GM13977 (cell line): ENCODE results near the gene PIP5K1C.

Experiments used
- DNase-seq: peaks from one replicate; pipeline ENCODE4 v3.0.0; 2012; ENCODE audit warnings: low spot score
- in situ Hi-C: fragments of 300-500 bp; cut with MboI; formaldehyde crosslinking; loops from one replicate; pipeline ENCODE4 v1.12.0; 2022; ENCODE audit warnings: low sequenced_read_pairs, low pct_unique_long_range_greater_than_20kb, mixed read lengths, inconsistent platforms; ENCODE audit not compliant: unreplicated experiment
- TF ChIP-seq, protein P1 (sequence below): IDR thresholded peaks from 2 replicates; pipeline ENCODE4 v1.5.1; 2012; ENCODE audit warnings: mild to moderate bottlenecking, control low read depth; ENCODE audit not compliant: insufficient read depth; ENCODE audit errors: extremely low read depth, missing control alignments

The PIP5K1C gene

DNA sequence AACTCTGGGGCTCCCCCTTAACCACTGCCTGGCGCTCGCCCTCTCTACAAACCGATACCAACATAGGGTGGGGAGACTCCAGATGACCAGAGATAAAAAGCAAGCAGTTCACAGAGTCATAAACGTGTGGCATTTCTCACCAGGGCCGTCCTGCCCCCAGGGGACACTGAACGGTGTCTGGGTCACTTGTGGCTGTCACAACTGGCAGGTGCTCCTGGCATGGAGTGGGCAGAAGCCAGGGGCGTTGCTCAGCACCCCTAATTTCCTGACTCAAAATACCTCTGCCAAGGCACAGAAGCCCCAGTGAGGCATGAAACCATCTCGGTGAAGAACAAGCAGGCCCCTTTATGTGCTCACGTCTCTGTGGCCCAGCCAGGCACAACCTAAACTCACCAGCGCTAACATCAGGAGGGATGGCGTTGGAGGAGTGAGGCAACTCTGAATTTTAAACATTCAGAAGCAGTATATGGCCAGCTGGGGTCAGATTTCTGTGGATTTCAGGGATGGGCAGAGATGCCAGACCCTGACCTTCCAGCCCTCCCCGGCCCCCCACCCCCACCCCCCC lies 1.8 kb downstream of the PIP5K1C start:
- TF ChIP-seq, protein P1, sequence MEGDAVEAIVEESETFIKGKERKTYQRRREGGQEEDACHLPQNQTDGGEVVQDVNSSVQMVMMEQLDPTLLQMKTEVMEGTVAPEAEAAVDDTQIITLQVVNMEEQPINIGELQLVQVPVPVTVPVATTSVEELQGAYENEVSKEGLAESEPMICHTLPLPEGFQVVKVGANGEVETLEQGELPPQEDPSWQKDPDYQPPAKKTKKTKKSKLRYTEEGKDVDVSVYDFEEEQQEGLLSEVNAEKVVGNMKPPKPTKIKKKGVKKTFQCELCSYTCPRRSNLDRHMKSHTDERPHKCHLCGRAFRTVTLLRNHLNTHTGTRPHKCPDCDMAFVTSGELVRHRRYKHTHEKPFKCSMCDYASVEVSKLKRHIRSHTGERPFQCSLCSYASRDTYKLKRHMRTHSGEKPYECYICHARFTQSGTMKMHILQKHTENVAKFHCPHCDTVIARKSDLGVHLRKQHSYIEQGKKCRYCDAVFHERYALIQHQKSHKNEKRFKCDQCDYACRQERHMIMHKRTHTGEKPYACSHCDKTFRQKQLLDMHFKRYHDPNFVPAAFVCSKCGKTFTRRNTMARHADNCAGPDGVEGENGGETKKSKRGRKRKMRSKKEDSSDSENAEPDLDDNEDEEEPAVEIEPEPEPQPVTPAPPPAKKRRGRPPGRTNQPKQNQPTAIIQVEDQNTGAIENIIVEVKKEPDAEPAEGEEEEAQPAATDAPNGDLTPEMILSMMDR, result no peak

DNA sequence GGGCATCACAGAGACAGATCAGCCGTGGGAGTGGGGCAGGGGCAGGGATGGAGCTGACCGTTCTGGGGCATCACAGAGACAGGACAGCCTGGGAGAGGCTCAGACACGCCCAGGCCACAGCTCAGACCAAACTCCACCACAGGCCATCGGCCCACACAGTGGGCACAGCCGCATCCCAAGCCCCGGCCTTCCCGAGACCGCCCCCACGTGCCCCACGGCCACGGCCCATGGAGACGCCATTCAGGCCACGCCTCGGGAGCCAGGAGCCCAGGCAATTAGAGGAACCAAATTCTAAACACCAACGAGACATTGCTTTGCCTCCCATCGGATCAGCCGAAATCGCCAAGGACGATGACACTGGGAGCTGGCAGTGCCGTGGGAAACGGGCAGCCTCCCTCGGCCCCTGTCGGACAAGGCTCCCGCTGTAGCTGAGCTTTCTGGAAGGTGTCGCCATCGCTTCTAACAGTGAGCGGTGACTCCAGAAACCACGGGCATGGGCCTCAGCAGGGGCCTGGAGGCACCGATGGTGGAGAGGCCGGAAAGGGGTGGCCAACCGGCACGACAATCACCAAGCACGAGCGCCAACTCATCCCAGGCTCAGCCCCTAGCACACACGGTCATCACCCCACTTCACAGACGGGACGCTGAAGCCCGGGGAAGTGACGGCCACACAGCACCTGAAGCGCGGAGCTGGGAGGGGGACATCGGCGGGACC lies 2.4 kb downstream of the PIP5K1C start:
- TF ChIP-seq, protein P1, result no peak
- DNase-seq, result no peak
- in situ Hi-C loops, result no loop called here

More for the DNA sequence above, 1.8 kb downstream of the PIP5K1C start:
- peak; percentile 73 for DNase-seq
- in situ Hi-C loops, result no loop called here

DNA sequence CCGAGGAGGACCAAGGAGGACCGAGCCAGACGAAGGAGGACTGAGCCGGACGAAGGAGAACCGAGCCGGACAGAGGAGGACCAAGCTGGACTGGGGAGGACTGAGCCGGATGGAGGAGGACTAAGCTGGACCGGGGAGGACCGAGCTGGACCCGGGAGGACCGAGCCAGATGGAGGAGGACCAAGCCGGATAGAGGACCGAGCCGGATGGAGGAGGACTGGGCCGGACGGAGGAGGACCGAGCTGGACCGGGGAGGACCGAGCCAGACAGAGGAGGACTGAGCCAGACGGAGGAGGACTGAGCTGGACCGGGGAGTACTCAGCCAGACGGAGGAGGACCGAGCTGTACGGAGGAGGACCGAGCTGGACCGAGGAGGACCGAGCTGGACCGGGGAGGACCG lies 3.2 kb downstream of the PIP5K1C start:
- in situ Hi-C loops, result no loop called here
- no peak for DNase-seq
- TF ChIP-seq, protein P1, result no peak

- TF ChIP-seq, protein P1, result no peak
- in situ Hi-C loops, result no loop called here
- DNase-seq, result no peak
Measured at GRCh38 chr19:3696660-3696995, 3.6 kb downstream of the PIP5K1C start.

DNA sequence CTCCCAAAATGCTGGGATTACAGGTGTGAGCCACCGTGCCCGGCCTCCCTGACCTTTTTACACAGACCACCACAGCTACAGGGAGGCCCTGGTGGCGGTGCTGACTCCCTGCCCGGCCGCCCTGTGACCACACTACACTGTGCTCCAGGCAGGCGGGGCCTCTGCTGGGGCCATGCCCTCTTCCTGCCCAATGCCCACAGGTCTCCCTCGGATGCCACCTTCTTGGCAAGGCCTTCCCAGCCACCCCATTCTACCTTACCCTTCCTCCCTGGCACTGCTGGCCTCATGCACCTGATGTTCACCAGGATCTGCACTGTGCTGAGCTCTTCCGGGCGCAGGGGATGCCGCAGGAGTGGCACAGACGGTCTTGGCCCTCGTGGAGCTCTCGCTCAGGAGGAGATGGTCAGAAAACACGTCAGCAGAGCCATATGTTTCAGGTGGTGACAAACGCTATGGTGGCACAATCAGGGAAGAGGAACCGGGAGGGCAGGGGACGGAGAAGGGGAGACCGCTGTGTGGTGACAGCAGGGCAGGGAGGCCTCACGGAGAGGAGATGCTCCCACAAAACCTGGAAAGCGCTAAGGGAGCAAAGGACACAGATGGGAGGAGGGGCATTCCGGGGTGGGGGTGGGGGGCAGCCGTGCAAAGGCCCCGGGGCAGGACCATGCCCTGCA lies 4.1 kb downstream of the PIP5K1C start:
- TF ChIP-seq, protein P1, result no peak
- no peak for DNase-seq
- in situ Hi-C loops, result no loop called here

GRCh38 chr19:3695124-3695733 lies 5.0 kb downstream of the PIP5K1C start:
- TF ChIP-seq, protein P1, result no peak
- DNase-seq, result no peak
- in situ Hi-C loops, result no loop called here
